SW480 (cell line): Measurements from ENCODE around the gene PFKP.

Source experiments
- DNase-seq: peaks from one replicate; pipeline ENCODE4 v3.0.0-alpha.2; 2016; ENCODE audit warnings: low spot score

Gene PFKP

DNA sequence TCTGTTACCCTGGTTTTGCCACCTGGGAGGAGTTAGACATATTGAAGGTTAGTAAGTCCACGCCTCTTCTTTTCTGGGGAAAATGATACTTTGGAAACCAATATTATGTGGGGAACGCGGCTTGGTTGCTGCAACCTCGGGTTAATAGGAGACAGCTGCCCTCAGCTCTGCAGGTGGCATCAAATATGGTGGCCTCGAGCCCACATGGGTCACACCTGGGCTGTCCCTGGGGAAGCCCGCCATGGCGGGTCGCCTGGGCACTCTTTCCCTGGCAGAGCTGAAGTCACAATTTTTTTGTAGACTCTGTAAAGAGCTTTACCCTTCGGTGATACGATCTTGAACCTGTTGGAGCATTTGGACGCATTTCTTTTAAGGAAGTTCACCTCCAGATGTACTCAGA is 2.5 kb downstream of the PFKP start:
- DNase-seq = no peak

DNA sequence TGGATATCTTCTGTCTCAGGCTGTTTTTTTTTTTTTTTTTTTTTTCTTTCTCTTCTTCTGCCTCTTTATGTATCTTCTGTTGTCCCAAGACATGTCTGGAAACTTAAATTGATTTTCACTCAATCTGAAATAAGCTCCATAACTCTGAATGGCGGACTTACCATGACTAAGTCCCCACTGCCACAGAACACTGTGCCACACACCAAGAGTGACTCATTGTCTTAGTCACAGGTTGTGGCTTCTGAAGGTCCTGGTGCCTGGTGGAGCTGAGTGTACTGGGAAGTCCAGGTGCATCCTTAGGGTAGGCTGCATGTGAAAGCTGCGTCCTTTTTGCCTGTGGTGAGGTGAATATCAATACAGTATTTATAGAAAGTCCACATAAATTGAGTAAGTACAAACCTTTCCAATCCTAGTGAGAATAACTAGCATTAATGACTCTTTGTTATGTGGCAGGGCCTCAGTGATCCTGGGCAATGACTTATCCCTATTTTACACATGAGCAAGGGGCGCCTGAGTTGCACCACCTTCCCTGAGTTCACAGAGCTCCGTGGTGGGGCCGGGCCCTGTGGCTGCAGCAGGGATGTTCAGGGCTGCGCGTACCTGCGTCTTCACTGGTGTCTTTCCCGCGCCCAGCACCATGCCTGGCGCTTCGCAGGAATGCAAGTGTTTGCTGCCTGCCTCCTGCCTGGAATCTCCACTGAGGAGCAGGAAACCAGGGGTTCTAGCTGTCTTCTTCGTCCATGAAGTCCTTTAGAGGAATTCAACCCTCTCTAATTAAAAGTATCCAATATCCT is 4.3 kb downstream of the PFKP start:
- peak; percentile 70 for DNase-seq

DNA sequence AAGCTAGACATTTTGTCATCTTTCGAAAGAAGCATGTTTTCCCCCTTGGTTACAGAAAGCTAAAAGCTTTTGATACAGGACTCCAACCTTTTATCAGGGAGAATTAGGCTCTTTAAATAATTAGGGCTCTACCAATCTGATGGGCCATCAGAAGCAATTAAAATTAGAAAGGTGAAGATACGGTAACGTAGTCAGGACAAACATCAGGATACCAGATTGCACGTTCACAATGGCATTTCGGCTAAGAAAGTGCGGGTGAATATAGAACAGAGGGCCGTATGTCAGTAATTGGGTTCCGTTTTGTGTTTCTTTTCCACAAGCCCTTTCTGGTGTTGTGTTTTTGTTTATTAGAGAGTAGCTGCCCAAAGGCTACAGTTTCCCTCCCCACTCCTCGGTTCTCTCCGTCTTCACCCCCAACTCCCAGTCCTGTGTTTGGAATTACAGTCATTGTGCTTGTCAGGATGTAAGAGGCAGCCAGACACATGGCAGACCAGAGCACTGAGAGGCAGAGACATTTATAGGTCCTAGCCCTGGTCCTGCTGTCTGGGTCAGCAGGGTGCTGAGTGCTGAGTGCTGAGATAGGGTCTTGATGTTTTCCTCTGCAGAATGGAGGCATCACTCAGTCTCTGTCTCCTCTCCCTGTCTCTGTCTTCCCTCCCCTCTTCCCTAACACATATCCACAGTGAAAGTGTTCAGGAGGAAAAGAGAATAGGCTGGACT is 5.5 kb downstream of the PFKP start:
- DNase-seq = no peak

DNA sequence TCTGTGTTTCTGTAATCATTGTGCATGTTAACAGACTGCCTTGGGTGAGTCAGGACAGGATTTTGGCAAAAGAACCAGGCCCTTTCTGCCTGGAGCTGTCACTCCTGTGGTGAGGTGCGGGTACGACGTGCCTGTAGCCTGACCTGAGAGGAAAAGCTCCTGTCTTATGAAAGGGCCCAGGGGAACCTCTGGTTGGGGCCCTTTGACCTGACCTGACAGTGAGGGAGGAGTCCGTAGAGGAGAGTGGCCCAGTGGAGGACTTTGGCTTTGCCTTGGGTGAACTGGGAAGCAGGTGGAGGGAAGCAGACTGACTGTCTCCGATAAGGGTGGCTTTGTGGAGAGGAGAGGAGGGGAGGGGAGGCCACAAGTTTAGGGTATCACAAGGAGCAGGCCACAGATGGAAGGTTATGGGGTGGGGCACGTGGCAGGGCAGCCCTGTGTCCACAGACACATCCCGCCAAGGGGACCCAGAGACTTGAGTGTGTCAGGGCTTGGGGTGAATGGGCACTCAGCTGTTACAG is 6.9 kb downstream of the PFKP start:
- DNase-seq = no peak

DNA sequence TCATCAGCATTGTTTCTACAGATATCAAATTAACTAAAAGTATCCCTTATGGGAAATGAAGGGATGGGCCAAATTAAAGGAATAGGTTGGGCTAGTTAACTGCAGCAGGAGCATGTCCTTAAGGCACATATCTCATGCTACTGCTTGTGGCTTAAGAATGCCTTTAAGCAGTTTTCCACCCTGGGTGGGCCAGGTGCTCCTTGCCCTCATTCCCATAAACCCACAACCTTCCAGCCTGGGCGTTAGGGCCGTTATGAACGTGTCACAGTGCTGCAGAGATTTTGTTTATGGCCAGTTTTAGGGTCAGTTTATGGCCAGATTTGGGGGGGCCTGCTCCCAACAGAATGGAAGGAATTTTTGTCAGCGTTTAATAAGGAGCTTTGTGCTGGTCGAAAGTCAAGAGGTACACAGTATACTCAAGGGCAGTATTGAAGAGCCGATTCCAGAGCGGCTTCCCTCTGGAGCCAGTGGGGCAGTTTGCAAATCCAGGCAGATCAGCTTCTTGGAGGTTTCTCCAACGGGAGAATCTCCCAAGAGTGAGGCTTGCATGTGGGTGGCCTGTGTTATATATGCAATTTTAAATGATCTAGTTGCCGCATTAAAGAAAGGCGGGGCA is 7.7 kb downstream of the PFKP start:
- DNase-seq = no peak

DNA sequence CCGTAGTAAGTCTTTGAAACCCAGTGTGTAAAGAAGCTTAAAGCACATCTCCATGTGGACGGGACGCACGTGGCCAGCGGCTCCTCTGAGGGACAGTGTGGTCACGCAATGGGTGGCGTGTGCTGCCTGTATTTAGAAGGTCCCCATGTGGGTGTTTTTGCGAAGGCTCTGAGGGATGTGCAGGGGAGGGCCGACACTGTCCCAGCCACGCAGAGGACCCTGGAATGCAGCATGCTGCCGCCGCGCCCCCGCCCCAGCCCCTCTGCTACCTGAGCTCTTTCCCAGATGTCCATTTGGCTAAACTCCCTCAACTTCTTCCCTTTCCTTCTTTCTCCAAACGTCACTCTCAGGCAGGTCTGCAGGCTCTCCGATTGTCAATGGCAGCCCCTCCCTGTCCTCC is 8.8 kb downstream of the PFKP start:
- no peak for DNase-seq

DNA sequence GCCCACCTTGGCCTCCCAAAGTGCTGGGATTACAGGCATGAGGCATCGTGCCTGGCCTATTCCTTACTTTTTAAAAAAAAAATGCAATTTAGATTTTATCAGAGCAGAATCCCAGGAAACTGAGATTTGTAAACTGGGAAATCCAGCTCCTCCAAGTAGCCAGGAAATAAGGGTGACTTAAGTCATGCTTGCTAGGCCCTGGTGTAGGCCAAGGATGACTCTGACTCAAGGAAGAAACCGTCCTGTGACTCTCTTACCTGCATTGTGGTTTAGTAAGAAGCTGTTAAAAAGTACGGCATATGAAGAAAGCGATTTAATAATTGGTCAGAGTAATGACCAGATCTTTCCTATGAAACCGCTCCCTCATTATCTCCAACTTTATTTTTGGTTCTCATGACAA is 10.2 kb downstream of the PFKP start:
- DNase-seq = no peak

DNA sequence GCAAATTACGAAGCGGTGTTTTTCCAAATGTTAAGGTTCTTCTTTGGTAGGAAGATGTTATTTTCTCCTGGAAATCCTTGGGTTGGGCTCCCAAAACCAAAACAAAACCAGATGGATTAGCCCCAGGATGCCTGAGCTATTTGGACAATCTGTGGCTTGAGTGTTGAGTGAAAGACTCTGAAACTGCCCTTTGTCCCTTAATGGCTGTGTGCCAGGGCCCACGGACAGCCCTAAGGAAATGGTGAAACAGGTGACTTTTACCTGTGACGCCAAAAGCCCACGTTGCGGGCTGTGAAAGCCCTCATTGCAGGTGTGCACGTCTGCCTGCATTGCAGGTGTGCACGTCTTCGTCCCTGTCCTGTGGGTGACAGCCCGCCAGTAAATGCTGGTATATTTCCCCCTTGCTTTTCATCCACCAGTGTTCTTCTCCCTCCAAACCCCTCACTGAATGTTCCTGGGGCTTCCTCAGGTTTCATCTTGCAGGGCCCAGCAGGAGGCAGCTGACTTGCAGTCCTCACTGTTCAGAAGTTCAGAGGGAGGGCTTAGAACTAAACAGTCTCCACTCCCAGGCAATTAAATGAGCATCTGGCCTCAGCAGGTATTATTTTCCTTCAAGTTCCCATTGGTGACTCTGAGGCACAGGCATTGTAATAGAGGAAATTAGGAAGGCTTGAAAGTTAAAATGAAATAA is 10.7 kb downstream of the PFKP start:
- no peak for DNase-seq

DNA sequence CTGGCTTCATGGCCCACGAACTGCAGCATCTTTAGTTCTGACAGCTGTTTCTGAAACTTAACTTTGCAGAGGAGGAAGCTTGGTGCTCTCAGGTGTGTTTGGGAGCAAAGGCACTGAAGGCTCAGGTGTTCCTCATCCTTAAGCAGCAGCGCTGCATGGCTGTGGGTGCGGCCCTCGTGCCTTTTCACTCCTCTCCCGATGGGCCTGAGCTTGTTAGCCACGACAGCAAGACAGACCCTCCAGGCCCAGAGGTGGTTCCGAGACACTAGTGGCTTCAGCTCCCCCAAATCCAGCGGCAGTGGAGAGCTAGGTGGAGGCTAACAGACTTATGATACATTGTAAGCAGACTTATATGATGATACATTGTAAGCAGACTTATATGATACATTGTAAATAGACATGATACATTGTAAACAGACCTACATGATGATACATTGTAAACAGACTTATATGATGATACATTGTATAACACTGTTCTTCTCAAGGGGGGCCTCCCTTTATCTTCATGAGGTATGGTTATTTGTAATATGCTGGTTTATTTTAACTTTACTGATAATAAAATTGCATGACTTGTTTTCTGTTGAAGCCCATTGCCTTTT is 14.1 kb downstream of the PFKP start:
- no peak for DNase-seq

DNA sequence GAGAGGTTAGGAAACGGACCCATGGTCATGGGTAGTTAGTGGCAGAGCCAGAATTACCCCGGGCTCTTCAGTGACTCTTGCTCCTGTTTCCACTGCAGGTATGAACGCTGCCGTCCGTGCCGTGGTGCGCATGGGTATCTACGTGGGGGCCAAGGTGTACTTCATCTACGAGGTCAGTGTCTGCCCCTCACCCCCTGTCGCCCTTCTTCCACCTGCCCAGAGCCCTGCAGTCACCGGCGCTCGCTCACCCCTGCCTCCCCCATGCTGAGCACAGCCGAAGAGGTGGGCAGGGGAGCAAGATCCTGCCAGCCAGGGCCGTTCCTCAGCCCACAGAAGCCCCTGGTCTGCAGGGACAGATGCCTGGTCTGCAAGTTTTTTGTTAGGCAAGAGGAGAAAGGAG is 14.9 kb downstream of the PFKP start:
- no peak for DNase-seq

DNA sequence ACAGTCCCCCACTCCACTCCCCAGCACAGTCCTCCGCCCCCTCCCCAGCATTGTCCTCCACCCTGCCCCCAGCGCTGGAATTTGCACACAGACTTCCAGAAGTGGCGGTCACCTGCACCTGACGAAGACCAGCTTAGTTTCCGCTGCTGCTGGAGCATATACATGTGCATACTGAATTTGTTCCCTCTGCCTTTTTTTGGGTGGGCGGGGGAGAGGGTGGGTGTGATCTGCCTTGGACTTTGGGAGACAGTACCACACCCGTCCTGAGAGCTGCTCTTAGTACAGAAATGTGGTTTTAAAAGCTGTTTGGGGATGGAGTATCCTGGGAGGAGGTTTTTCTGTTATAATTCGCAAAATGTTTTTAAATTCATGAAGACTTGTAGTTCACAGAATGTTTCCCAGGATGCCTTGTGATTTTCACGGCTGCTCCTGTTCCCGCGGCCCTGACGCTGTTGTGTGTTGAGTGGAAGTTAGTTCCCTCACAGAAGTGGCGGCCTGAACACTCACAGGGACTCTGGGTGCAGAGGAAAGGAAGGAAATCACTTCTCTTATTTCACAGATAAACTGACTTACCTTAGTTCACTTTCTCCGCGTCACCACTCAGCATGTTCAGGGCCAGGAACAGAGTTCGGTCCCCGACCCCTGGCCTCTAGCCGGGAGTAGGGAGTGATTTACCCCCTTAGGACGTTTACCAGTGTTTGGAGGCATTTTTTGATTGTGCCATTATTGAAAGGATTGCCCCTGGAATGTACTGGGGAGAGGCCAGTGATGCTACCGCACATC is 18.6 kb downstream of the PFKP start:
- no peak for DNase-seq

DNA sequence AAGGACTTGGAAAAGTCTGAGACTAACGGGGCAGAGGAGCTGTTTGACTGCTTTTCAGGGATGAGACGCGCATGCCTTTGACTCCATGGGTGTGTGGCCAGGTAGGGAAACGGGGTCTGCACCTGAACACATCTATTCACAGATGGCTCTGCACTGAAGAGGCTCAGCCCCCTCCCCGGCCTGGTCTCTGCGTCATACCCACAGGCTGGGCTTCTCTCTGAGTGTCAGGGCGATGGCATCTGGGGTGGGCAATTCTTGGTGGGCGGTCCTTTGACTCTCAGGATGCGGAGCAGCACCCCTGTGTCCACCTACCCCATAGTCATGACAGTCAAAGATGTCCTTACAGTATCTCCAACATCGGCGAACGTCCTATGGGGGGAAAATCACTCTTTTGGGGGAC is 23.0 kb downstream of the PFKP start:
- DNase-seq = no peak

DNA sequence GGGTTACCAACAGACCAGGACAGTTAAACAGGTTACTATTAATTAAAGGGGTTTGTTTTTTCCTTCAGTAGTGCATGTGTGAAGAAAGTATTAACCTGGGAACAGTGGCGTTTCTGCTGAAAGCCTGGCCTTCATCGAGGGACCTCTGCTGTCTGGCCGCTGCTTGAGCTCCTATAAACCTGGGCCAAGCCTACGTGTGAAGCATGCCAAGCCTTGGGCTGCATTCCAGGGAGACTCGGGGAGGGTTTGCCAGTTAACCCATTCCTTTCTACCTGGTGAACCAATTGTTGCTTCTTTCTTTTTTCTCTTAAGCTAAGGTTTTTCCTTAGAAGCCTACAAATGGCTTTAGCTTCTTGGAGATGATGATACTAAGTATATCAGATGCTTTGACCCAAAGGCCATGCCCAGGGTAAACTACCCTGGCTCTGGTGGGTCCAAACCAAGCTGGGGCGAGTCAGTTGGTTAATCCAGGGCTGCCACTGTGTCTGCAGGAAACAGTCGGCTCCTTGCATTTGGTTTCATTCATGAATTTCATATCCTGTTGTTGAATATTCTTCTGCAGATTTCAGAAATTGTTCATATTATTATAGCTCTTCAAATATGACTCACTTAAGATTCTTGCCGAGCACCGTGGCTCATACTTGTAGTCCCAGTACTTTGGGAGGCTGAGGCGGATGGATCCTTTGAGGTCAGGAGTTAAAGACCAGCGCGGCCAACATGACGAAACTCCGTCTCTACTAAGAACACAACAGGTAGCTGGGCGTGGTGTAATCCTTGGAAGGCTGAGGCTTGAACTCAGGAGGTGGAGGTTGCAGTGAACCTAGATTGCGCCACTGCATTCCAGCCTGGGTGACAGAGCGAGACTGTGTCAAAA is 23.8 kb downstream of the PFKP start:
- DNase-seq = peak; percentile 10

DNA sequence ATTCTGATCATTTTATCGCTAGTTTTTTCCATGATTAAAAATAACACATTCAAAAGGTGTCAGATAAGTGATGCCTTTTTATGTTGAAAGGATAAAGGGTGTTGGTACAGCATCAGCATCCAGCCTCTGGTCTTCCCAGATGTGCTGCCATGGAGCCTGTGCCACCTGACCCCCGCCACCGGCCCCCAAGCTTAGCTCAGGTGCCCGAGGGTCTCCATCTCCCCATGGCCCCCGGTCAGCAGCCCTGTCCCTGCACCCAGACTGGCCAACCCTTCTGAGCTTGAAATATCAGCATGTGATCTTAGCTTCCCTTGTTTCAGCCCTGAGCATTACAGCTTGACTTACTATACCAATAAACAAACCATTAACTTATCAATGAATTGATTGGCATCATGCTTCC is 24.6 kb downstream of the PFKP start:
- no peak for DNase-seq

DNA sequence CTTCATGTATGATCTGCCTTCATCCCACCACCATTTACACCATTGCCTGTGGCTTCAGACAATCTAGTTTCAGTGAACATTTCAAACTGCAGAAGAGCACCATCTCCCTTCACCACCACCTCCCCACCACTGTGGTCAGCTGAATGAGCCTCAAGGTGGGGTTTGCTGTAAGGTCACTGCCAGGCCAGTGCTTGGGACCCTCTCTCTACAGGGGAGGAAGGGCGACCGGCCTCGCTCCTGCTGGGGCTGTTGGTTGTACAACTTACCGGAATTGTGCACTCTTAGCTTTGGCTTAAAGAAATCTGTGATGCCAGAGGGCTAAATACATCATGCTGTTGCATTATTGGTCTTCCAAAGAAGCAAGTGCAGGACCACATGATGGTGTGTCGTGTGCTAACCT is 26.6 kb downstream of the PFKP start:
- DNase-seq = no peak

DNA sequence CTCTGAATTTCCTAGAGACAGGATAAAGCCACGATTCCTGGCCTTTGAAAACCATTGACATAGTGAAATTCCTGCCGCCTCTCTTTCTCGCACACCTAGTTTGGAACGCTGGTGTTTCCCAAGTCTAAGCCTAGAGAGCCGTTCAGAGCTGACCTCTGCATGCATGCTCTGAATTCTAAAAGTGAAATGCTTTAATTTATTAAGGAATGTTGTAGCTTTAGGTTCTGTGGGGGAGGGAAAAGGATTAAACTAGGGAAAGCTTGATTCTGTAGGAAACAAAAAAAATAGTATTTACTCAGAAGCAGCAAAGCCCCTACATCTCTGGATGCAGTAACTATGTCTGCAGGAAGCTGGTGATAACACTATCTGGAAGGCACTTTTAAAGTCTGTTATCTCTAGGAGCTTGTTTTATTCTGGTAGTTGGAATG is 27.3 kb downstream of the PFKP start:
- no peak for DNase-seq

DNA sequence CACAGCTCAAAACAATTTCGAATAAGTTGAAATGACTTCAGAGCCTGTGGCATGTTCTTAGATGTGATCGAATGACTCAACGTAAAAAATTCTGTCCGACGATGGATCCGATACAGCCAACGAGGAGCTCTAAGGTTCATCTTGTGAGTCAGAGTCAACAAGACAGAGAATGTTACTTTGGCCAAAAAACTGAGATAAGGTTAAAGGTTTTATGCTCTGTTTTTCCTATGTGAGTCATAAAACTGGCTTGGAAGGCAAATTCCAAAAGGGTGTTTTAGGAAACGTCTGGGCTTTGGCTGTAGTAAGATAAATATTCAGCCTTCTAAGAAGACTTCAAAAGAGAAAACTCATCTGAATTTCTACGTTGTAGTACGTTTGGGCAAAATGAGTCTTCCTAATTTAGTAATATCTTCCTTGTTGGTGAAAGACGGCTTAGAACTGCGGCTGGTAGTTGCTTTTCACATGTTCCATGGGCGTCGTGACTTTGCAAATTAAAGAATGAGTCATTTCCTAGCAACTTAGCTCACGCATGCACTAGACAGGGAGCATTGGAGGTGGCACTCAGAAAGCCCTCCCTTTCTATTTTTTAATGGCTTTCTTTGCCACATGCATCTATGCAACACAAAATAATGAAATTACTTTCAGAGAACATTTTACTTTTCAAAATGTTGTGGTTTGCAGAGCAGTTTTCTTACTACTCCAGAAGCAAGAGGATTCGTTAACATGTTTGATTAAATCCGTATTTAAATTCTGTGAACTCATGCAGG is 28.2 kb downstream of the PFKP start:
- DNase-seq = peak; percentile 85

DNA sequence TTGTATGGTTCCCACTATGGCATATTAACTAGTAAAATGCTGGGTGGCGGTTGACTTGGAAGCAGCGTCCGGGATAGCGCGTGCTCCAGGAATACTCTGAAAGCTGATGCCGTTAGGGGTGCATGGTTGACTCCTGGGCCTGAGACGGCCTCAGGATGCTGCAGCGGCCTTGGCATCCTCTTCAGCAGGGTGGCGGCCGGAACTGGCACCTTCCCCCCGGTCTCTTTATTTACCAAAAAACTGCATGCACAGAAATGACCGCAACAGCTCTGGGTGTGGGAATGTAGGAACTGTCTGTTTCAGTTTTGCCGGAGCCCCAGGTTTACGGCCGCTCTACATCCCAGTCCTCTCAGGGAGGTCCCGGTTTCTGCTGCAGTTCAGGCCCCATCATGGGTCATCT is 28.8 kb downstream of the PFKP start:
- peak; percentile 11 for DNase-seq

DNA sequence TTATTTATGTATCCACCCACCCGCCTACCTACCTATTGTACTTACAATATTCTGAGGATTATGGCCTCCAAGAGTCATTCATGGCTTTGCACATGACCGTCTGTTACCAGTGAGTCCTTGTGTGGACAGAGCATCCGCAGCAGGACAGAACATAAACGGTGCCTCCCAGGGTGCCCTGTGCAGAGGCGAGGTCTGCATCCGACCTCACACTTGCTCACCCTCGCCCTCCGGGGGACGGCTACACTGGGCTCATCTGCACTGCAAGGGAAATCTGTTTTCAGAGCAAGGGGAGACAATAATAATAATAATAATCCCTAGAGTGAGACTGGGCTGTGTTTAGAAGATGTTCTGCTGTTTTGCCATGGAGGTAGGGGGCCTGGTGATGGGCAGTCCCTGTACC is 29.8 kb downstream of the PFKP start:
- no peak for DNase-seq
